Heart left ventricle (tissue), 16 donors: Measurements from ENCODE around the gene ZBTB40. TPM values are rescaled to one million over a fixed set of nuclear protein-coding genes. Genes with fewer than 3 reads are reported as not detected.

Source experiments
- ATAC-seq, 4 donors: fragments of 200-7000 bp; cut with Tn5 transposase; one replicate each; pipeline ENCODE4 v1.9.1; 2020 to 2022; ENCODE audit warnings: moderate library complexity in 4 of 4, mild to moderate bottlenecking in 3 of 4, moderate number of reproducible peaks in 1 of 4
- DNase-seq, 5 donors: peaks; one replicate each; pipeline ENCODE4 v3.0.0-alpha.2; 2020
- H3K27ac ChIP-seq, 12 donors: fragments of 200-600 bp; sonication (generic) in 4 of 12; one replicate each; pipeline versions ENCODE4 v1.5.0 to v1.8.0; 2016 to 2022; ENCODE audit warnings: mild to moderate bottlenecking in 2 of 12
- H3K27me3 ChIP-seq, 9 donors: fragments of 200-600 bp; sonication (generic) in 2 of 9; one replicate each; pipeline versions ENCODE4 v1.5.1 to v1.8.0; 2016 to 2022; ENCODE audit warnings: mild to moderate bottlenecking in 3 of 9
- H3K36me3 ChIP-seq, 9 donors: fragments of 200-600 bp; sonication (generic) in 2 of 9; one replicate each; pipeline versions ENCODE4 v1.5.0 to v1.8.0; 2018 to 2022; ENCODE audit warnings: mild to moderate bottlenecking in 2 of 9
- H3K4me1 ChIP-seq, 12 donors: fragments of 200-600 bp; sonication (generic) in 4 of 12; one replicate each; pipeline versions ENCODE4 v1.5.0 to v1.8.0; 2016 to 2022; ENCODE audit warnings: mild to moderate bottlenecking in 3 of 12
- H3K4me3 ChIP-seq, 12 donors: fragments of 200-600 bp; sonication (generic) in 4 of 12; one replicate each; pipeline versions ENCODE4 v1.5.0 to v1.8.0; 2017 to 2022; ENCODE audit warnings: mild to moderate bottlenecking in 9 of 12, moderate library complexity in 4 of 12
- H3K9me3 ChIP-seq, 12 donors: fragments of 200-600 bp; sonication (generic) in 4 of 12; one replicate each; pipeline versions ENCODE4 v1.5.0 to v1.8.0; 2016 to 2022; ENCODE audit warnings: mild to moderate bottlenecking in 1 of 12
- CTCF ChIP-seq, 12 donors: fragments of 200-600 bp; sonication (generic) in 4 of 12; IDR thresholded peaks; one replicate each; pipeline versions ENCODE4 v1.5.0 to v1.8.0; 2018 to 2022; ENCODE audit warnings: antibody characterized with exemption in 12 of 12, mild to moderate bottlenecking in 5 of 12
- POLR2A ChIP-seq, 2 donors: fragments of 450-650 bp; IDR thresholded peaks; one replicate each; pipeline ENCODE4 v1.6.1; 2017; ENCODE audit warnings: antibody characterized with exemption in 2 of 2, mild to moderate bottlenecking in 2 of 2, moderate library complexity in 2 of 2
- WGBS, 4 donors: extraction: QIAGEN DNeasy Blood & Tissue Kit in 2 of 4; methylation state at CpG; one replicate each; pipeline versions ENCODE4 v1.1.5 to v1.1.7; 2013 to 2018; 5-methylcytosine and 5-hydroxymethylcytosine counted together
- intact Hi-C, 10 donors: fragments of 100-400 bp; cut with DNase I; formaldehyde crosslinking; loops; one replicate each; pipeline versions ENCODE4 v1.11.1 to v1.14.2; 2022
- polyA plus RNA-seq, 2 donors: library from polyadenylated mRNA; stranded (reverse); fragments of 200-250 nt; gene quantifications; one replicate each; pipeline ENCODE4 v1.2.3, GENCODE V29; 2013
- total RNA-seq, 9 donors: library from RNA; depleted of rRNA in 2 of 9; stranded (reverse); fragments of >200 nt in 2 of 9; fragmentation: NEBNext Ultra II Directional in 3 of 9; extraction: Animal tissue kit (Norgen Biotek cat#: 25700) in 3 of 9; gene quantifications; one replicate each; pipeline versions ENCODE4 v1.1.0 to v1.2.4, GENCODE V29; 2016 to 2023
- donor health status: ischemic (EF 13 %, LVEDD 7.1; RV severe dilation, severe dysfunction).
- donor health status: healthy with polysubstance abuse.
- donor health status: DM: no; HTN: yes; CAD: no.
- donor health status: DM: no; HTN: no; CAD: no.
- donor health status: ischemic (EF 25% LVEDD 6.9; RV normal size, moderate dysfunction).
- donor health status: ischemic (EF 25% LVEDD 5.7; RV mildly dilated, moderate dysfunction).
- donor health status: healthy.
- donor health status: DM: yes; HTN: yes; CAD: no.
- donor health status: ischemic (EF 35%, LVEDD 5.7; RV mildly dilated, moderate dysfunction).
- donor health status: nonischemic (EF 11% LVEDD 7.7; RV severe dilation, severe dysfunction).
- donor health status: DM: yes; HTN: yes; CAD: no.
- donor health status: PGD.
- donor health status: ischemic (EF 29% LVEDD 5.4; RV normal size, mild dysfunction).
- donor health status: nonischemic (EF 23%, LVEDD 6.1; RV moderate dilation, normal function).

The ZBTB40 gene
- total and polyA plus RNA-seq, 11 donors = 4.6 to 17.7 (median 15.1) TPM

- TF ChIP-seq POLR2A (IDR thresholded peaks at IDR 0.05) (no peak), CTCF (IDR thresholded peaks at IDR 0.05) (no peak)
- Histone ChIP-seq H3K36me3 (peaks cover 0 to 47% (median 30%) of the 10 kb centered on the region in 9 donors), H3K27ac (no peak overlapping the region), H3K27me3 (no peaks in the 10 kb centered on the region), H3K4me1 (peaks cover 0 to 34% (median 14%) of the 10 kb centered on the region in 12 donors), H3K4me3 (no peak overlapping the region), H3K9me3 (no peaks in the 10 kb centered on the region)
- 80 to 94% (median 93%) methylated on average over 1 of the region's 1 CpG for WGBS, 4 donors
- ATAC-seq (no peak), DNase-seq (no peak)
- intact Hi-C loops = loop anchor here in 1 of 10 donors (5.0 kb wide), 1 partner anchor 50 kb away; the partner anchor contains the start of gene ZBTB40
These were observed 50.6 kb downstream of the ZBTB40 start for GRCh38 chr1:22502202-22502601.

- peaks cover 0 to 31% (median 14%) of the 10 kb centered on the region in 12 donors for H3K4me1 ChIP-seq
- H3K4me3 ChIP-seq = no peak overlapping the region
- intact Hi-C loops = loop anchor here in 1 of 10 donors (5.0 kb wide), 1 partner anchor 52 kb away; the partner anchor contains the start of gene ZBTB40
- TF ChIP-seq POLR2A (IDR thresholded peaks at IDR 0.05) (no peak), CTCF (IDR thresholded peaks at IDR 0.05) (no peak)
- H3K27ac ChIP-seq = no peak overlapping the region
- no peaks in the 10 kb centered on the region for H3K9me3 ChIP-seq
- DNase-seq = no peak
- WGBS, 4 donors = 60 to 73% (median 65%) methylated on average over 2 of the region's 2 CpGs
- no peak for ATAC-seq
- H3K27me3 ChIP-seq = no peaks in the 10 kb centered on the region
- peaks cover 0 to 63% (median 47%) of the 10 kb centered on the region in 9 donors for H3K36me3 ChIP-seq
These were observed 52.2 kb downstream of the ZBTB40 start for GRCh38 chr1:22503721-22504410.

GRCh38 chr1:22506130-22506692, 54.6 kb downstream of the ZBTB40 start:
- intact Hi-C loops = no loop called here
- TF ChIP-seq CTCF (IDR thresholded peaks at IDR 0.05) = no peak
- TF ChIP-seq POLR2A (IDR thresholded peaks at IDR 0.05) = no peak
- no peak overlapping the region for H3K4me3 ChIP-seq
- WGBS, 4 donors = 95 to 99% (median 97%) methylated on average over 8 of the region's 8 CpGs
- no peak overlapping the region for H3K27ac ChIP-seq
- DNase-seq (no peak), ATAC-seq (no peak)
- H3K36me3 ChIP-seq = peaks cover 0 to 87% (median 70%) of the 10 kb centered on the region in 9 donors
- H3K27me3 ChIP-seq = no peaks in the 10 kb centered on the region
- H3K9me3 ChIP-seq = no peaks in the 10 kb centered on the region
- peaks cover 0 to 8% (median 0%) of the 10 kb centered on the region in 12 donors for H3K4me1 ChIP-seq

DNA sequence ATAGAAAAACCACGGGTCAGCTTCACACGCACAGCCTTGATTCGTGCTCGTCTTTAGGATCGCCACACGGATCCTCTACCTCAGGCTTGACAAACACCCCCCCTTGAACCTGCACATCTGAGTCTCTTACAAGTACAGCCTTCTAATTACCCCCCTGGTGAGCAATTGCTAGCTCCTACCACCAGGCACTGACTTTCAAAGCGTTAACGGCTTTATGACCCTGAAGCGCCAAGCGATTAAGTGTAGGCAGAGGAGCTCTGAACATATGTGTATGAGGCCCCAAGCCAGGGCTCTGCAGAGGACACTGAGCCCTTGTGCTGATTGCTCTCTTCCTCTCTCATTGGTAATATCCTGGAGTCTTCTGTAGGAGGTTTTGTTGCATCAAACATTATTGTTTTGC, 55.9 kb downstream of the ZBTB40 start:
- H3K27ac ChIP-seq = no peak overlapping the region
- no peaks in the 10 kb centered on the region for H3K9me3 ChIP-seq
- WGBS, 4 donors = 95 to 97% (median 95%) methylated on average over 10 of the region's 10 CpGs
- H3K4me1 ChIP-seq = peaks cover 0 to 7% (median 0%) of the 10 kb centered on the region in 12 donors
- no peaks in the 10 kb centered on the region for H3K27me3 ChIP-seq
- no peak for ATAC-seq
- intact Hi-C loops = no loop called here
- H3K4me3 ChIP-seq = no peak overlapping the region
- TF ChIP-seq CTCF (IDR thresholded peaks at IDR 0.05) (no peak), POLR2A (IDR thresholded peaks at IDR 0.05) (no peak)
- H3K36me3 ChIP-seq = peaks cover 0 to 96% (median 74%) of the 10 kb centered on the region in 9 donors
- DNase-seq = no peak
